A673 (cell line): ENCODE measurements around the gene XG. TPM values are rescaled to one million over a fixed set of nuclear protein-coding genes. Genes with fewer than 3 reads are reported as not detected.
A peak's percentile ranks its signal among the peaks of the same experiment; 100 is the strongest.

Experiments used
- BruUV-seq: library from RNA; stranded (reverse); fragments of 400-500 nt; replicated peaks from 2 replicates; lab custom pipeline; 2021; lab: Mats Ljungman, UMichigan
- CTCF ChIA-PET: fragments of 300-600 bp; sonication (Branson Sonifier 250); formaldehyde crosslinking; loops from one replicate; lab custom pipeline; 2022; ENCODE audit warnings: antibody characterized with exemption; lab: Charles Lee
- POLR2A ChIA-PET: fragments of 300-600 bp; sonication (Branson Sonifier 250); formaldehyde crosslinking; loops from one replicate; lab custom pipeline; 2022; ENCODE audit warnings: antibody characterized with exemption; ENCODE audit not compliant: low non-redundant PET; lab: Charles Lee
- DNase-seq: peaks from one replicate; pipeline ENCODE4 v3.0.0-alpha.2; 2015; ENCODE audit warnings: low spot score
- H3K27ac ChIP-seq: fragments of 200-600 bp; sonication (generic); 2 replicates; pipeline ENCODE4 v1.5.1; 2016; ENCODE audit warnings: mixed run types, low read depth, mild to moderate bottlenecking, mixed read lengths, antibody characterized with exemption, low read length; ENCODE audit not compliant: poor library complexity, severe bottlenecking
- H3K27me3 ChIP-seq: fragments of 200-600 bp; sonication (generic); replicated peaks from 2 replicates; pipeline ENCODE4 v1.6.1; 2017; ENCODE audit warnings: mixed run types, low read depth, mild to moderate bottlenecking, mixed read lengths, antibody characterized with exemption, low read length; ENCODE audit not compliant: insufficient read depth, poor library complexity
- H3K36me3 ChIP-seq: fragments of 200-600 bp; sonication (generic); 2 replicates; pipeline ENCODE4 v1.6.1; 2016; ENCODE audit warnings: mixed run types, mild to moderate bottlenecking, mixed read lengths, antibody characterized with exemption, low read length; ENCODE audit not compliant: insufficient read depth, poor library complexity, severe bottlenecking
- H3K4me1 ChIP-seq: fragments of 200-600 bp; sonication (generic); 2 replicates; pipeline ENCODE4 v1.6.1; 2017; ENCODE audit warnings: mixed run types, mild to moderate bottlenecking, mixed read lengths, antibody characterized with exemption, low read length; ENCODE audit not compliant: insufficient read depth, poor library complexity, severe bottlenecking
- H3K4me3 ChIP-seq: fragments of 200-600 bp; sonication (generic); 2 replicates; pipeline ENCODE4 v1.5.1; 2016; ENCODE audit warnings: low read depth, mixed run types, mild to moderate bottlenecking, mixed read lengths, low read length; ENCODE audit not compliant: poor library complexity, severe bottlenecking
- H3K9me3 ChIP-seq: fragments of 200-600 bp; sonication (generic); 2 replicates; pipeline ENCODE4 v1.6.1; 2016; ENCODE audit warnings: mixed run types, low read depth, mild to moderate bottlenecking, mixed read lengths, antibody characterized with exemption, low read length; ENCODE audit not compliant: poor library complexity, severe bottlenecking
- EZH2 ChIP-seq: fragments of 200-600 bp; sonication (generic); IDR thresholded peaks from 2 replicates; pipeline ENCODE4 v1.6.1; 2017; ENCODE audit warnings: borderline replicate concordance, low read depth, mild to moderate bottlenecking, mixed read lengths, antibody characterized with exemption, low read length; ENCODE audit not compliant: poor library complexity, severe bottlenecking
- intact Hi-C: fragments of 100-400 bp; cut with micrococcal nuclease; formaldehyde crosslinking; loops from one replicate; pipeline ENCODE4 v1.10.0; 2022; ENCODE audit not compliant: unreplicated experiment
- total RNA-seq: library from RNA; stranded (reverse); gene quantifications from 2 replicates; pipeline ENCODE4 v1.2.3, GENCODE V29; 2021
- TF ChIP-seq, protein P1 (sequence below): fragments of 300-800, 200-600 bp; sonication (generic); conservative IDR thresholded peaks from 2 replicates; pipeline ENCODE4 v1.5.1; 2017; ENCODE audit warnings: low read depth, mild to moderate bottlenecking, antibody characterized with exemption, low read length, moderate library complexity, mixed read lengths

XG gene
- total RNA-seq, 1 experiment from 2014 or later: 7.5 TPM

DNA sequence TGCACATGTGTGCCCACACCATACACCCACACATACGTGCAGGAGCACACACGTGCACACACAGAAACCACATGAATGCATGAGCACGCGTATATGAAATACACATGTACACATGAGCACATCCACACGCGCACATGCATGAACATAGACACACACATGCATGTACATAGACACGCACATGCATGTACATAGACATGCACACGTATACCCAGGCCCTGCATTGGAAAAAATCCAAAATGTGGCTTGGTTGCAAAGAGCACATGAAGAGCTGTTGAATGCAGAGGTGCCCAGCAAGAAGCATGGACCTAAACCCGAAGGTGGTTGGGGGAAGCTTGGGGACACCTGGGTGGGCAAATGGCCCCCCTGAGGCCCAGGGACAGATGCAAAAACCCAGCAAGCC is 42.3 kb upstream of the XG start:
- Histone ChIP-seq H3K4me1 (peaks cover 92% of the 10 kb centered on the region), H3K4me3 (peak overlapping the region; percentile 26), H3K27me3 (no peaks in the 10 kb centered on the region), H3K9me3 (no peaks in the 10 kb centered on the region), H3K36me3 (peaks cover 51% of the 10 kb centered on the region), H3K27ac (peak overlapping the region; percentile 94)
- DNase-seq: no peak
- TF ChIP-seq EZH2: no peak
- no TSS peak for BruUV-seq
- intact Hi-C loops: no loop called here
- ChIA-PET POLR2A (no interaction called here), CTCF (no interaction called here)

DNA sequence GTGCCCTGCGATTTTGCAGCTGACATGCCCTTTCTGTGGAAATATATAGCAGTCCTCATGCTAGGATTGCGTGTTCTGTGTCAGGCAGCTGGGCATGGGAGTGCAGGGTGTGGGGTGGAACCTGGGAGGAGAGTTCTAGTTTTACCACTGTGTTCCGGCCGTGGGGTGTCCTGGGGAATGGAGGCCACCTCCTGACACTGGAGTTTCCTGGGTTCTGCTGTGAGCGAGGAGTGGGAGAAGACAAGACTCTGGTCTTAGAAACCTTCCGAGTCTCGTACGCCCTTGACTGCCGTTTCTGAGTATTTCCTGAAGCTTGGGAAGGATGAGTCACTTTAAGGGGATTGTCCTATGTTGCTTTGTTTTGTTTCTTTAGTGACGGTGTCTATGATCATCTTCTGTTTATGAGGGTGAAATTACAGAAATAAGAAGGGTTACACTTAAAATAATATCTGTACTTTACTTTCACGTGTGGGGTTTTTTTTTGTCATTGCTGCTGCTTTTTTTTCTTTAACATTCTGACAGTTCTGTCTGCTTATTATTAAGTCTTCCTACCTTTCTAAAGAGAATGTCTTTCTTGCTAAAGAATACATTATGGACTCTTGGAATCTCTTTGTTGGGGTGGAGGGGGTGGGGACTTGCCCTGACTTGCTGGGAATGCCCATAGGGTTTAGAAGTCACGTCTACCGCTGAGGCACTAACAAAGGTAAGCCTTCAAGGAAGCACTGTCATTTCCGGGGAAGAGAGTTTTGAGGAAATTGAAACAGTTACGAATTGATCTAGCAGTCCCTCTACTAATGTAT is 41.6 kb upstream of the XG start:
- peak overlapping the region; percentile 26 for H3K4me3 ChIP-seq
- ChIA-PET CTCF (no interaction called here), POLR2A (no interaction called here)
- peak; percentile 91 for DNase-seq
- H3K4me1 ChIP-seq: peaks cover 85% of the 10 kb centered on the region
- H3K36me3 ChIP-seq: peaks cover 51% of the 10 kb centered on the region
- no peak for TF ChIP-seq EZH2
- TF ChIP-seq, protein P1, sequence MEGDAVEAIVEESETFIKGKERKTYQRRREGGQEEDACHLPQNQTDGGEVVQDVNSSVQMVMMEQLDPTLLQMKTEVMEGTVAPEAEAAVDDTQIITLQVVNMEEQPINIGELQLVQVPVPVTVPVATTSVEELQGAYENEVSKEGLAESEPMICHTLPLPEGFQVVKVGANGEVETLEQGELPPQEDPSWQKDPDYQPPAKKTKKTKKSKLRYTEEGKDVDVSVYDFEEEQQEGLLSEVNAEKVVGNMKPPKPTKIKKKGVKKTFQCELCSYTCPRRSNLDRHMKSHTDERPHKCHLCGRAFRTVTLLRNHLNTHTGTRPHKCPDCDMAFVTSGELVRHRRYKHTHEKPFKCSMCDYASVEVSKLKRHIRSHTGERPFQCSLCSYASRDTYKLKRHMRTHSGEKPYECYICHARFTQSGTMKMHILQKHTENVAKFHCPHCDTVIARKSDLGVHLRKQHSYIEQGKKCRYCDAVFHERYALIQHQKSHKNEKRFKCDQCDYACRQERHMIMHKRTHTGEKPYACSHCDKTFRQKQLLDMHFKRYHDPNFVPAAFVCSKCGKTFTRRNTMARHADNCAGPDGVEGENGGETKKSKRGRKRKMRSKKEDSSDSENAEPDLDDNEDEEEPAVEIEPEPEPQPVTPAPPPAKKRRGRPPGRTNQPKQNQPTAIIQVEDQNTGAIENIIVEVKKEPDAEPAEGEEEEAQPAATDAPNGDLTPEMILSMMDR: no peak
- H3K27me3 ChIP-seq: no peaks in the 10 kb centered on the region
- peak overlapping the region; percentile 94 for H3K27ac ChIP-seq
- TSS peak; percentile 82 for BruUV-seq
- intact Hi-C loops: no loop called here
- H3K9me3 ChIP-seq: no peaks in the 10 kb centered on the region

DNA sequence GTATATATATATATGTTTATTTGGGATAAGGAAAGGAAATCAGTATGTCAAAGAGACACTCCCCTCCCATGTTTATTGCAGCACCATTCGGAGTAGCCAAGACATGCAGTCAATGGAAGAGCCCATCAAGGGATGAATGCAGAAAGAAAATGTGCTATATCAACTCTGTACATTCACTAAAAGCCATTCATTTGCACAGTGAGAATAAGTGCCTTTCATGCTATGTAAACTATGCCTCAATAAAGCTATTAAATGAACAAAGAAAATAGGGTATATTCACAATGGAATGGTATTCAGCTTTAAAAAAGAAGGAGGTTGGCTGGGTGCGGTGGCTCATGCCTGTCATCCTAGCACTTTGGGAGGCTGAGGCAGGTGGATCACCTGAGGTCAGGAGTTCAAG is 40.4 kb upstream of the XG start:
- H3K36me3 ChIP-seq: peaks cover 49% of the 10 kb centered on the region
- CTCF ChIA-PET: no interaction called here
- H3K27me3 ChIP-seq: no peaks in the 10 kb centered on the region
- no peaks in the 10 kb centered on the region for H3K9me3 ChIP-seq
- POLR2A ChIA-PET: no interaction called here
- DNase-seq: no peak
- intact Hi-C loops: no loop called here
- no peak for TF ChIP-seq EZH2
- TF ChIP-seq, protein P1: no peak
- peak overlapping the region; percentile 48 for H3K27ac ChIP-seq
- H3K4me1 ChIP-seq: peaks cover 73% of the 10 kb centered on the region
- no peak overlapping the region for H3K4me3 ChIP-seq
- BruUV-seq: no TSS peak
